ENCODE data around the gene ABI1.
A peak's percentile ranks its signal among the peaks of the same experiment; 100 is the strongest.

GRCh38 chr10:26728957-26729356 is 131.8 kb downstream of the ABI1 start:
- TF ChIP-seq CTCF (conservative IDR thresholded peaks at IDR 0.05; ENCODE audit: low read depth, low read length) (peak; percentile 33; the same call in 1 of the 2 replicates), EZH2 (IDR thresholded peaks at IDR 0.05; ENCODE audit: low read length, unreplicated experiment) (no peak), EZH2phosphoT487 (IDR thresholded peaks at IDR 0.05; ENCODE audit: borderline replicate concordance, low read length) (no peak)

Data from PC-3 (cell line).